SK-N-SH treated with all-trans-retinoic acid at 6 μM for 48 hours (cell line): ENCODE results near the gene TRIM16.

ENCODE experiments used
- ARNTL ChIP-seq: fragments of 450-650 bp; formaldehyde crosslinking; IDR thresholded peaks from 2 replicates; pipeline ENCODE4 v1.5.0; 2020; ENCODE audit warnings: low read depth, mild to moderate bottlenecking, moderate library complexity, borderline replicate concordance
- ESRRG ChIP-seq: fragments of 250-450 bp; sonication (Bioruptor Pico); IDR thresholded peaks from 2 replicates; pipeline ENCODE4 v1.6.1; 2021; ENCODE audit warnings: mild to moderate bottlenecking
- ISL1 ChIP-seq: fragments of 250-450 bp; sonication (Bioruptor Pico); IDR thresholded peaks from 2 replicates; pipeline ENCODE4 v2.1.2; 2022; ENCODE audit warnings: mild to moderate bottlenecking, moderate library complexity
- OSR1 ChIP-seq: fragments of 250-450 bp; sonication (Bioruptor Pico); IDR thresholded peaks from 2 replicates; pipeline ENCODE4 v1.8.0; 2022; ENCODE audit warnings: moderate library complexity, mild to moderate bottlenecking, inconsistent platforms
- PPARA ChIP-seq: fragments of 250-450 bp; sonication (Bioruptor Pico); IDR thresholded peaks from 2 replicates; pipeline ENCODE4 v1.5.0; 2020; ENCODE audit warnings: mild to moderate bottlenecking, borderline replicate concordance
- RARB ChIP-seq: fragments of 250-450 bp; sonication (Bioruptor Pico); IDR thresholded peaks from 2 replicates; pipeline ENCODE4 v1.8.0; 2021; ENCODE audit warnings: mild to moderate bottlenecking, moderate library complexity
- SNAI2 ChIP-seq: fragments of 250-450 bp; sonication (Bioruptor Pico); IDR thresholded peaks from 2 replicates; pipeline ENCODE4 v1.5.0; 2020; ENCODE audit warnings: mild to moderate bottlenecking, moderate library complexity
- TCF4 ChIP-seq: fragments of 250-450 bp; sonication (Bioruptor Pico); IDR thresholded peaks from 2 replicates; pipeline ENCODE4 v1.8.0; 2021; ENCODE audit warnings: mild to moderate bottlenecking, moderate library complexity, borderline replicate concordance
- ZFP3 ChIP-seq: fragments of 250-450 bp; sonication (Bioruptor Pico); IDR thresholded peaks from 2 replicates; pipeline ENCODE4 v1.5.0; 2020; ENCODE audit warnings: mild to moderate bottlenecking, moderate library complexity
- ZNF565 ChIP-seq: fragments of 450-650 bp; formaldehyde crosslinking; conservative IDR thresholded peaks from 2 replicates; pipeline ENCODE4 v1.5.0; 2020; ENCODE audit warnings: low read depth, mild to moderate bottlenecking, moderate library complexity
- TF ChIP-seq, protein P1 (sequence below): fragments of 250-450 bp; sonication (Bioruptor Pico); IDR thresholded peaks from 2 replicates; pipeline ENCODE4 v1.8.0; 2021; ENCODE audit warnings: low read depth, mild to moderate bottlenecking, moderate library complexity, borderline replicate concordance
- TF ChIP-seq, protein P2 (sequence below): fragments of 250-450 bp; sonication (Bioruptor Pico); IDR thresholded peaks from 2 replicates; pipeline ENCODE4 v1.5.1; 2021; ENCODE audit warnings: mild to moderate bottlenecking, moderate library complexity
- TF ChIP-seq, protein P3 (sequence below): fragments of 250-450 bp; sonication (Bioruptor Pico); IDR thresholded peaks from 2 replicates; pipeline ENCODE4 v1.8.0; 2020; ENCODE audit warnings: mild to moderate bottlenecking, moderate library complexity, borderline replicate concordance

DNA sequence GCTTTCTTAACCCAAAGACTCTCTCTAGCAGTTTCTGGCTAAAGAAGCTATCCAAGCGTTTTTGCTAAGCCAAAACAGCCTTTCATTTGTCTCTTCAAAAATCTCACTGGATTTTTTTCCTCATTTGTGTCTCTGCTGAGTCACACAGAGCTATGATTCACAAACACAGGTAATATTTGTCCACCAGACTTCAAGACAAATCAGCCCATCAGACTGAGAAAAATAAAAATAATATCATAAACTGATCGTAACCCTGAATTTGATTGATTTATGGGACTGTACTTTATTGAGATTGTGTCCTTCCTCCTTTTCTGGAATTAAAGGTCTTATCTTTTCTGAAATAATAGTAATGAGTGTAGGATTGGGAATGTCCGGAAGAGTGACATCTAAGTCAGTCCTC, 25.8 kb downstream of the TRIM16 start:
- TF ChIP-seq ZNF565 (CRISPR knock-in tag) (no peak), ZFP3 (CRISPR knock-in tag) (no peak), OSR1 (CRISPR knock-in tag) (no peak), SNAI2 (no peak), PPARA (CRISPR knock-in tag) (no peak), ARNTL (CRISPR knock-in tag) (no peak), TCF4 (CRISPR knock-in tag) (no peak), RARB (CRISPR knock-in tag) (no peak), ESRRG (CRISPR knock-in tag) (no peak), ISL1 (CRISPR knock-in tag) (no peak)
- TF ChIP-seq, protein P1, sequence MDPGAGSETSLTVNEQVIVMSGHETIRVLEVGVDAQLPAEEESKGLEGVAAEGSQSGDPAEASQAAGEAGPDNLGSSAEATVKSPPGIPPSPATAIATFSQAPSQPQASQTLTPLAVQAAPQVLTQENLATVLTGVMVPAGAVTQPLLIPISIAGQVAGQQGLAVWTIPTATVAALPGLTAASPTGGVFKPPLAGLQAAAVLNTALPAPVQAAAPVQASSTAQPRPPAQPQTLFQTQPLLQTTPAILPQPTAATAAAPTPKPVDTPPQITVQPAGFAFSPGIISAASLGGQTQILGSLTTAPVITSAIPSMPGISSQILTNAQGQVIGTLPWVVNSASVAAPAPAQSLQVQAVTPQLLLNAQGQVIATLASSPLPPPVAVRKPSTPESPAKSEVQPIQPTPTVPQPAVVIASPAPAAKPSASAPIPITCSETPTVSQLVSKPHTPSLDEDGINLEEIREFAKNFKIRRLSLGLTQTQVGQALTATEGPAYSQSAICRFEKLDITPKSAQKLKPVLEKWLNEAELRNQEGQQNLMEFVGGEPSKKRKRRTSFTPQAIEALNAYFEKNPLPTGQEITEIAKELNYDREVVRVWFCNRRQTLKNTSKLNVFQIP (CRISPR knock-in tag): no peak
- TF ChIP-seq, protein P2, sequence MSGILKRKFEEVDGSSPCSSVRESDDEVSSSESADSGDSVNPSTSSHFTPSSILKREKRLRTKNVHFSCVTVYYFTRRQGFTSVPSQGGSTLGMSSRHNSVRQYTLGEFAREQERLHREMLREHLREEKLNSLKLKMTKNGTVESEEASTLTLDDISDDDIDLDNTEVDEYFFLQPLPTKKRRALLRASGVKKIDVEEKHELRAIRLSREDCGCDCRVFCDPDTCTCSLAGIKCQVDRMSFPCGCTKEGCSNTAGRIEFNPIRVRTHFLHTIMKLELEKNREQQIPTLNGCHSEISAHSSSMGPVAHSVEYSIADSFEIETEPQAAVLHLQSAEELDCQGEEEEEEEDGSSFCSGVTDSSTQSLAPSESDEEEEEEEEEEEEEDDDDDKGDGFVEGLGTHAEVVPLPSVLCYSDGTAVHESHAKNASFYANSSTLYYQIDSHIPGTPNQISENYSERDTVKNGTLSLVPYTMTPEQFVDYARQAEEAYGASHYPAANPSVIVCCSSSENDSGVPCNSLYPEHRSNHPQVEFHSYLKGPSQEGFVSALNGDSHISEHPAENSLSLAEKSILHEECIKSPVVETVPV (CRISPR knock-in tag): no peak
- TF ChIP-seq, protein P3, sequence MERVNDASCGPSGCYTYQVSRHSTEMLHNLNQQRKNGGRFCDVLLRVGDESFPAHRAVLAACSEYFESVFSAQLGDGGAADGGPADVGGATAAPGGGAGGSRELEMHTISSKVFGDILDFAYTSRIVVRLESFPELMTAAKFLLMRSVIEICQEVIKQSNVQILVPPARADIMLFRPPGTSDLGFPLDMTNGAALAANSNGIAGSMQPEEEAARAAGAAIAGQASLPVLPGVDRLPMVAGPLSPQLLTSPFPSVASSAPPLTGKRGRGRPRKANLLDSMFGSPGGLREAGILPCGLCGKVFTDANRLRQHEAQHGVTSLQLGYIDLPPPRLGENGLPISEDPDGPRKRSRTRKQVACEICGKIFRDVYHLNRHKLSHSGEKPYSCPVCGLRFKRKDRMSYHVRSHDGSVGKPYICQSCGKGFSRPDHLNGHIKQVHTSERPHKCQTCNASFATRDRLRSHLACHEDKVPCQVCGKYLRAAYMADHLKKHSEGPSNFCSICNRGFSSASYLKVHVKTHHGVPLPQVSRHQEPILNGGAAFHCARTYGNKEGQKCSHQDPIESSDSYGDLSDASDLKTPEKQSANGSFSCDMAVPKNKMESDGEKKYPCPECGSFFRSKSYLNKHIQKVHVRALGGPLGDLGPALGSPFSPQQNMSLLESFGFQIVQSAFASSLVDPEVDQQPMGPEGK: no peak
